HEK293 (cell line): Measurements from ENCODE around the gene LRCH4.

ENCODE experiments used
- CTCF ChIA-PET: fragments of 350-600 bp; formaldehyde crosslinking; extraction: SDS; loops from one replicate; lab custom pipeline; 2021; ENCODE audit warnings: antibody characterized with exemption; lab: Yijun Ruan, JAX
- POLR2A ChIA-PET: fragments of 300-600 bp; formaldehyde crosslinking; extraction: SDS; loops from one replicate; lab custom pipeline; 2020; ENCODE audit warnings: antibody characterized with exemption, inconsistent platforms; lab: Yijun Ruan, JAX
- H3K27ac ChIP-seq: fragments of 200-500 bp; sonication (Bioruptor generic); 2 replicates; pipeline ENCODE4 v1.5.1; 2014; ENCODE audit warnings: low read depth, low read length, control low read depth, inconsistent platforms; ENCODE audit errors: extremely low read depth
- H3K36me3 ChIP-seq, 2 experiments: fragments of 200-500 bp in 1 of 2; sonication (Bioruptor generic) in 1 of 2; 1 replicate in 1 of 2; 2 replicates in 1 of 2; pipeline ENCODE4 v1.5.1; 2014 to 2017; ENCODE audit warnings: inconsistent platforms in 2 of 2, low read length in 2 of 2; ENCODE audit not compliant: control insufficient read depth in 2 of 2, insufficient read depth in 1 of 2
- H3K4me1 ChIP-seq: fragments of 200-500 bp; sonication (Bioruptor generic); 2 replicates; pipeline ENCODE4 v1.5.1; 2014; ENCODE audit warnings: mild to moderate bottlenecking, low read length, inconsistent platforms; ENCODE audit not compliant: control insufficient read depth, insufficient read depth
- H3K4me3 ChIP-seq: 2 replicates; pipeline ENCODE4 v1.5.1; 2011; ENCODE audit warnings: low read depth, mild to moderate bottlenecking, control low read depth, low read length, moderate library complexity
- H3K9me3 ChIP-seq: fragments of 200-500 bp; sonication (Bioruptor generic); 2 replicates; pipeline ENCODE4 v1.5.1; 2014; ENCODE audit warnings: low read depth, low read length, inconsistent platforms; ENCODE audit not compliant: control insufficient read depth, insufficient read depth
- BCL11A ChIP-seq: fragments of 450-650 bp; formaldehyde crosslinking; IDR thresholded peaks from 2 replicates; pipeline ENCODE4 v1.5.1; 2016; ENCODE audit warnings: low read depth, missing biosample characterization, missing genetic modification characterization
- KLF1 ChIP-seq: fragments of 450-650 bp; formaldehyde crosslinking; IDR thresholded peaks from 2 replicates; pipeline ENCODE4 v1.5.1; 2016; ENCODE audit warnings: missing biosample characterization, missing genetic modification characterization
- KLF16 ChIP-seq: fragments of 450-650 bp; formaldehyde crosslinking; IDR thresholded peaks from 2 replicates; pipeline ENCODE4 v1.5.1; 2017; ENCODE audit warnings: missing biosample characterization, missing genetic modification characterization
- KLF7 ChIP-seq: fragments of 450-650 bp; formaldehyde crosslinking; IDR thresholded peaks from 2 replicates; pipeline ENCODE4 v1.5.1; 2016; ENCODE audit warnings: missing biosample characterization, missing genetic modification characterization, borderline replicate concordance
- PATZ1 ChIP-seq: fragments of 450-650 bp; formaldehyde crosslinking; IDR thresholded peaks from 2 replicates; pipeline ENCODE4 v1.5.1; 2016; ENCODE audit warnings: missing biosample characterization, missing genetic modification characterization
- SCRT1 ChIP-seq: fragments of 450-650 bp; formaldehyde crosslinking; IDR thresholded peaks from 2 replicates; pipeline ENCODE4 v1.5.1; 2016; ENCODE audit warnings: missing biosample characterization, missing genetic modification characterization, borderline replicate concordance
- SP2 ChIP-seq: fragments of 450-650 bp; formaldehyde crosslinking; IDR thresholded peaks from 2 replicates; pipeline ENCODE4 v1.5.1; 2016; ENCODE audit warnings: missing biosample characterization, missing genetic modification characterization
- YY1 ChIP-seq: fragments of 450-650 bp; formaldehyde crosslinking; IDR thresholded peaks from 2 replicates; pipeline ENCODE4 v1.5.1; 2018; ENCODE audit warnings: missing biosample characterization, missing genetic modification characterization
- ZBTB10 ChIP-seq: fragments of 450-650 bp; formaldehyde crosslinking; IDR thresholded peaks from 2 replicates; pipeline ENCODE4 v1.5.1; 2016; ENCODE audit warnings: missing biosample characterization, missing genetic modification characterization
- ZBTB17 ChIP-seq: fragments of 450-650 bp; formaldehyde crosslinking; IDR thresholded peaks from 2 replicates; pipeline ENCODE4 v1.5.1; 2016; ENCODE audit warnings: missing biosample characterization, missing genetic modification characterization
- ZBTB48 ChIP-seq: fragments of 450-650 bp; formaldehyde crosslinking; IDR thresholded peaks from 2 replicates; pipeline ENCODE4 v1.5.1; 2016; ENCODE audit warnings: missing biosample characterization, missing genetic modification characterization
- ZFHX2 ChIP-seq: fragments of 450-650 bp; formaldehyde crosslinking; conservative IDR thresholded peaks from 2 replicates; pipeline ENCODE4 v1.5.1; 2016; ENCODE audit warnings: missing biosample characterization, missing genetic modification characterization
- ZFP69B ChIP-seq: fragments of 450-650 bp; formaldehyde crosslinking; IDR thresholded peaks from 2 replicates; pipeline ENCODE4 v1.5.1; 2016; ENCODE audit warnings: missing biosample characterization, missing genetic modification characterization
- ZNF112 ChIP-seq: fragments of 450-650 bp; formaldehyde crosslinking; IDR thresholded peaks from 2 replicates; pipeline ENCODE4 v1.5.0; 2017; ENCODE audit warnings: missing biosample characterization, missing genetic modification characterization
- ZNF133 ChIP-seq: fragments of 450-650 bp; formaldehyde crosslinking; IDR thresholded peaks from 2 replicates; pipeline ENCODE4 v1.5.1; 2016; ENCODE audit warnings: missing biosample characterization, missing genetic modification characterization
- ZNF239 ChIP-seq: fragments of 450-650 bp; formaldehyde crosslinking; IDR thresholded peaks from 2 replicates; pipeline ENCODE4 v1.5.1; 2016; ENCODE audit warnings: missing biosample characterization, missing genetic modification characterization
- ZNF248 ChIP-seq: fragments of 450-650 bp; formaldehyde crosslinking; IDR thresholded peaks from 2 replicates; pipeline ENCODE4 v1.5.1; 2017; ENCODE audit warnings: missing biosample characterization, missing genetic modification characterization
- ZNF324 ChIP-seq: fragments of 450-650 bp; formaldehyde crosslinking; IDR thresholded peaks from 2 replicates; pipeline ENCODE4 v1.5.1; 2016; ENCODE audit warnings: missing biosample characterization, missing genetic modification characterization
- ZNF341 ChIP-seq: fragments of 450-650 bp; formaldehyde crosslinking; IDR thresholded peaks from 2 replicates; pipeline ENCODE4; 2016; ENCODE audit warnings: low read depth, missing biosample characterization, missing genetic modification characterization
- ZNF600 ChIP-seq: fragments of 450-650 bp; formaldehyde crosslinking; IDR thresholded peaks from 2 replicates; pipeline ENCODE4 v1.5.1; 2016; ENCODE audit warnings: missing biosample characterization, missing genetic modification characterization
- ZNF626 ChIP-seq: fragments of 450-650 bp; sonication (Bioruptor Pico); formaldehyde crosslinking; IDR thresholded peaks from 2 replicates; pipeline ENCODE4 v1.5.1; 2018; ENCODE audit warnings: missing biosample characterization, missing genetic modification characterization, inconsistent platforms
- ZNF629 ChIP-seq: fragments of 450-650 bp; formaldehyde crosslinking; IDR thresholded peaks from 2 replicates; pipeline ENCODE4 v1.5.1; 2017; ENCODE audit warnings: missing biosample characterization, missing genetic modification characterization
- ZNF645 ChIP-seq: fragments of 450-650 bp; formaldehyde crosslinking; IDR thresholded peaks from 2 replicates; pipeline ENCODE4; 2016; ENCODE audit warnings: missing biosample characterization, missing genetic modification characterization
- ZNF660 ChIP-seq: fragments of 450-650 bp; IDR thresholded peaks from 2 replicates; pipeline ENCODE4 v1.5.1; 2018; ENCODE audit warnings: missing biosample characterization, mild to moderate bottlenecking, missing genetic modification characterization
- ZNF670 ChIP-seq: fragments of 450-650 bp; formaldehyde crosslinking; IDR thresholded peaks from 2 replicates; pipeline ENCODE4 v1.5.1; 2016; ENCODE audit warnings: missing biosample characterization, missing genetic modification characterization, low read depth
- ZNF692 ChIP-seq: fragments of 450-650 bp; formaldehyde crosslinking; IDR thresholded peaks from 2 replicates; pipeline ENCODE4 v1.5.1; 2016; ENCODE audit warnings: missing biosample characterization, missing genetic modification characterization
- ZNF747 ChIP-seq: fragments of 450-650 bp; formaldehyde crosslinking; IDR thresholded peaks from 2 replicates; pipeline ENCODE4 v1.5.1; 2016; ENCODE audit warnings: missing biosample characterization, missing genetic modification characterization
- ZNF768 ChIP-seq: fragments of 450-650 bp; formaldehyde crosslinking; IDR thresholded peaks from 2 replicates; pipeline ENCODE4 v1.5.1; 2018; ENCODE audit warnings: missing biosample characterization, mild to moderate bottlenecking, missing genetic modification characterization
- ZNF785 ChIP-seq: fragments of 450-650 bp; formaldehyde crosslinking; IDR thresholded peaks from 2 replicates; pipeline ENCODE4 v1.5.1; 2016; ENCODE audit warnings: missing biosample characterization, missing genetic modification characterization
- ZSCAN18 ChIP-seq: fragments of 450-650 bp; formaldehyde crosslinking; IDR thresholded peaks from 2 replicates; pipeline ENCODE4 v1.5.1; 2016; ENCODE audit warnings: missing biosample characterization, missing genetic modification characterization

Gene LRCH4

GRCh38 chr7:100570954-100571828 is 14.7 kb downstream of the LRCH4 start:
- Histone ChIP-seq H3K27ac (no peak overlapping the region), H3K4me3 (no peak overlapping the region), H3K36me3 (peaks cover 0 to 11% of the 10 kb centered on the region in 2 experiments; a peak in 1 of 3 replicates), H3K9me3 (no peaks in the 10 kb centered on the region), H3K4me1 (peaks cover 2% of the 10 kb centered on the region; the same call in 1 of the 2 replicates)
- ChIA-PET CTCF (interaction anchor here (0.5 to 1.4 kb wide), 5 partner anchors 11 to 121 kb away, joined by 4 to 8 read pairs (median 5); no protein-coding TSS in a partner anchor), POLR2A (interaction anchor here (0.6 to 1.9 kb wide), 6 partner anchors 10 to 955 kb away, joined by 3 to 30 read pairs (median 4); partner anchors contain the start of genes FBXO24, LRCH4, MOSPD3 and POP7)
- TF ChIP-seq ZFHX2 (tag by site-specific recombination) (peak; percentile 91), SP2 (tag by site-specific recombination) (peak; percentile 52), ZNF768 (no peak), SCRT1 (tag by site-specific recombination) (no peak), YY1 (tag by site-specific recombination) (no peak), ZNF133 (no peak), ZFP69B (tag by site-specific recombination) (peak; percentile 49; the same call in 1 of the 2 replicates), KLF16 (tag by site-specific recombination) (no peak), ZNF248 (tag by site-specific recombination) (no peak), KLF7 (no peak), ZNF239 (tag by site-specific recombination) (no peak), ZNF341 (tag by site-specific recombination) (peak; percentile 73), BCL11A (tag by site-specific recombination) (no peak), ZNF645 (tag by site-specific recombination) (no peak), PATZ1 (tag by site-specific recombination) (peak; percentile 77), ZSCAN18 (tag by site-specific recombination) (no peak), ZBTB10 (tag by site-specific recombination) (peak; percentile 61; the same call in 1 of the 2 replicates), ZNF785 (tag by site-specific recombination) (no peak), ZNF112 (tag by site-specific recombination) (no peak), KLF1 (tag by site-specific recombination) (peak; percentile 52), ZNF670 (tag by site-specific recombination) (no peak), ZNF324 (tag by site-specific recombination) (no peak), ZNF600 (tag by site-specific recombination) (peak; percentile 54; the same call in 1 of the 2 replicates), ZNF629 (tag by site-specific recombination) (peak; percentile 88), ZNF747 (tag by site-specific recombination) (no peak), ZNF692 (tag by site-specific recombination) (no peak), ZNF626 (tag by site-specific recombination) (no peak), ZNF660 (tag by site-specific recombination) (no peak), ZBTB48 (tag by site-specific recombination) (peak; percentile 92), ZBTB17 (tag by site-specific recombination) (peak; percentile 52)
